Activated CD4-positive, alpha-beta T cell treated with anti-CD3 and anti-CD28 coated beads, Interleukin-10, Interleukin-2, amounts not matched to agents 100 ng/mL and 50 ng/mL, durations not matched to agents 16 hours and 8 hours (primary cell): ENCODE data around the gene GREB1.

Experiments used
- DNase-seq: peaks from one replicate; pipeline ENCODE4 v3.0.0-alpha.2; 2020

Gene GREB1

GRCh38 chr2:11581797-11582611, 48.2 kb downstream of the GREB1 start:
- no peak for DNase-seq

DNA sequence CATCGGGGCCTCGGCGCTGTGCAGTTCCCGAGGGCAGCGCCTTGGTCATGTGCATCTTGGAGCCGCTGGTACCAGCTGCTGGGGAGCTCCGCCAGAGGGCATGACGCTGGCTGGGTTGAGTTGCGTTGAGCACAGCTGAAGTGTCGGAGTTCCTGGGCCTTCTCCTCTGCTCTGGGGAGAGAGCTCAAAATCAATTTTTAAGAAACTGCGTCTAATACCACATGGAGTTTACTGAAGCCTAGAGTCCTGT, 48.7 kb downstream of the GREB1 start:
- DNase-seq: no peak

DNA sequence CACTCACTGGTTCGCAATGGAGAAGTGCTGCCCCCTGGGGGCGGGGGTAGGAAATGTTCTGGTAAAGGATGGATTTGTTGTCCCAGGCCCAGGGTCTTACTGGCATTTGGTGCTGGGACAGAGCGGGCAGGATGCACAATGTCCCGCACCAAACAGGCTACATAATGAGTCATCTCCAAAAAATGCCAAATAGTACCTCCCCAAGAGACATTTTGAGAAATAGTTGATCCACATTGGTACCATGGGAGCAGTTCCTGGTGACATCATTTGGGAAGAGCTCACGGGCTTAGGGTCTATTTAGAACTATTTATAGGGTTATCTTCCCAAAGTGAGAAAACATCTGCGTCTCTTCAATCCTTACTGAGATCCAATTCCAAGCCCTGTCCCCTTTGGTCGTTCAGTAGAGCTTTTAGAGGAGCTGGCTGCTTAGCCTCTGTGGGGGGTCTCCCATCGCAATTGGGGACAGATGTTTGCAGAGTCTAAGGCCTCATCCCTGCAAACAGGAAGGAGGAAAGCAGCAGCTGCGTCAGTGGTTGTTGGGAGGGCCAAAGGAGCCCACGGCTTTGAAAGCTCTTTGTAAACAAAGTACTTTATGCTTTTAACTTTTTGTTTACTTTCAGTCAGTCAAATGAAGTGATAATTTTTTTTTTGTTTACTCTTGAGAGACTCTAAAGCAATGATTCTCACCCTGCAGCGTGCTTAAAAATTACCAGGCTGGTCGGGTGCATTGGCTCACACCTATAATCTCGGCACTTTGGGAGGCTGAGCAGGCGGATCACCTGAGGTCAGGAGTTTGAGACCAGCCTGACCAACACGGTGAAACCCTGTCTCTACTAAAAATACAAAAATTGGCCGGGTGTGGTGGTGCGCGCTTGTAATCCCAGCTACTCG, 49.3 kb downstream of the GREB1 start:
- peak; percentile 73 for DNase-seq

GRCh38 chr2:11583840-11584524, 50.1 kb downstream of the GREB1 start:
- DNase-seq: peak; percentile 89

- no peak for DNase-seq
Observed at GRCh38 chr2:11584525-11585056, 50.7 kb downstream of the GREB1 start.

DNA sequence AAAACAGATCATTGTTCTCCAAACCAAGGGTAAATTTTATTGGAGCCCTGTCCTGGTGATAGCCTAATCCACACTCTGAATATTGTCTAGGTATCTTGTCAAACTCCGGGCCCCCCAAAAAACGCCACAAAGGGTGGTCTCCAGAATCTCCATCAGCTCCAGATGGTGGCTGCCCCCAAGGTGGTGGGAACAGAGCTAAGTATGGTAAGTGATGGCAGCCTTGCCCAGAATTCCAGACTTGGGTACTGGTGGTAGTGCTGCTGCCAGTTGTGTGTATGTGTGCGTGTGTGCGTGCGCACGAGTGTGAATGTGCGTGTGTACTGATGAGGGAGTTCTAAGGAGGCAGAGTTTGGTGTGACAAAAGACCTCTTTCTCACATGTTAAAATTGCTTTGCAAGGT, 51.2 kb downstream of the GREB1 start:
- DNase-seq: no peak

DNA sequence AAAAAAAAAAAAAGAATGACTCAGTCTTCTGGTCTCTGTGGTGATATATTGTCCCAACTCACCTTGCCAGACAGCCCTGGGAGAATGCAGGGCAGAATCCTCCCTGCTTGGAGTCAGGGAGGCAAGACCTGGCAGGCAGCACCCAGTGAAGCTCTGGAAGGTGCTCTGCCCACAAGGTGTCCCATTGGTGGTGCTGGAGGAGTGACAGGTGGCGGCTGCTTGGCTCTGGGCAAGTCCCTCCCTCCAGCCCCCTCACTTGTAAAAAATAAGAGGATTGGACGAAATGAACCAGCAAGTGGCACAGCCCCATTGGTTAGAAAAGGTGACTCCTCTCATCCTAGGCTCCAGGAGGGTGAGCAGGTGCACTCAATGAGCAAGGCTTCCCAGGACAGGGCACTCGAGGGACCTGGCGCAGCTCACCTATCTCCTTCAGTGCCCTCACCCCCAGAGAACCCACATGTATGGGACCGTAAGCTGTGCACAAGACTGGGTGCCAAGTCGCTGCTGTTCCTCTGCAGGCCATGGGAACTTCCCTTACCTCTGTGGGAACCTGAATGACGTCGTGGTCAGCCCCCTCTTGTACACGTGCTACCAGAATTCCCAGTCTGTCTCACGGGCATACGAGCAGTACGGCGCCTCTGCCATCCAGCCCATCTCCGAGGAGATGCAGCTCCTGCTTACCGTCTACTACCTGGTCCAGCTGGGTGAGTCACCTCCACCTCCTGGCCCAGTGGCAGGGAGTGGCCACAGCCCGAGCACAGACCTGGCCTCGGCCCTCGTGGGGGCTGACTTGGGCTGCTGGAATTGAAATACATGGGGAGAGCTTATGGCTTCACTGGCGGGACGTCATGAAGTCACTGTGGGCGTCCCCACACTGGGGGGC, 54.6 kb downstream of the GREB1 start:
- no peak for DNase-seq

GRCh38 chr2:11589316-11589940, 55.6 kb downstream of the GREB1 start:
- no peak for DNase-seq

DNA sequence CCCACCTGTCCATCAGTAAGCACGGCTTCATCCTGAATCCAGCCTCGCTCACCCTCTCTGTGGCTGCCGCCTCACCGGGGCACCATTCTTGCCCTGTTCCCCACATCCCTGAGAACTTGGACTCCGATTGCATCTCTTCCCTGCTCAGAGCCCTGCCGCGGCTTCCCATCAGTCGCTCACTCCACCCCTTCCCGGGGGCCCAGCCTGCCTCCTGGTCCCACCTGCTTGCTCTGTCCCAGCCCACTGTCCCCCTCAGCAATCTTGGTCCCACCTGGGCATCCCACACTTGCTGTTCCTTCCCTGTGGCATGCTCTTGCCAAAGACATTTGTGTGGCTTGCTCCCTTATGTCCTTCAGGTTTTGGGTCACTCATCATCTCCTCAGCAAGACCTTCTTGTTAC, 56.3 kb downstream of the GREB1 start:
- DNase-seq: no peak

GRCh38 chr2:11591091-11591490, 57.2 kb downstream of the GREB1 start:
- DNase-seq: no peak

- DNase-seq: no peak
Observed at GRCh38 chr2:11592671-11593574, 59.1 kb downstream of the GREB1 start.

GRCh38 chr2:11596801-11597200, 63.0 kb downstream of the GREB1 start:
- DNase-seq: no peak

DNA sequence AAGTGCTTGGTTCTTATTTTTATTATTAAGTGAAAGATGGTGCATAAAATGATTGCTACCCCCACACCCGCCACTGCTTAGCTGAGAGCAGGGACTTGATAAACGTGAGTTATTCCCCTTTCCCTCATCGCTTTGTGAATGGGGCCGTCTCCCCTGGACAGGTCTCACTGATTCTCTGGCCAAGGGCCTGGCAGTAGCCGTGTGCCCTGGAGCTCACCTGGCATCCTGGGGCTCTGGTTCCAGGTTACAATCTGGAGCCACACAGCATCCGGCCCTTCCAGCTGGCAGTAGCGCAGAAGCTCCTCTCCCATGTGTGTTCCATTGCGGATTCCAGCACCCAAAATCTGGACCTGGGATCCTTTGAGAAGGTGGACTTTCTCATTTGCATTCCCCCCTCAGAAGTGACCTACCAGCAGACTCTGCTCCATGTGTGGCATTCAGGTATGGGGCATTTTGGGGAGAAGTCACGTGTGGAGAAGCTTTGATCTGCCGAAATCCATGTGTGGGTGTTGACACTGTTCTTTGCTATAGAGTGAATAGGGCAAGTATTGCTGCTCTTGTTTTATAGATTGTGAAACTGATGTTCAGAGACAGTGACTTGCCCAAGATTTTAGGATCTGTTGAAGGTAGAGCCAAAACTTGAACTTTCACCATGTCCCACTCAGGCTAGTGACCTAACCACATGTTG, 63.8 kb downstream of the GREB1 start:
- DNase-seq: no peak

- DNase-seq: no peak
Observed at GRCh38 chr2:11598228-11598731, 64.4 kb downstream of the GREB1 start.

GRCh38 chr2:11602563-11603204, 68.8 kb downstream of the GREB1 start:
- no peak for DNase-seq

DNA sequence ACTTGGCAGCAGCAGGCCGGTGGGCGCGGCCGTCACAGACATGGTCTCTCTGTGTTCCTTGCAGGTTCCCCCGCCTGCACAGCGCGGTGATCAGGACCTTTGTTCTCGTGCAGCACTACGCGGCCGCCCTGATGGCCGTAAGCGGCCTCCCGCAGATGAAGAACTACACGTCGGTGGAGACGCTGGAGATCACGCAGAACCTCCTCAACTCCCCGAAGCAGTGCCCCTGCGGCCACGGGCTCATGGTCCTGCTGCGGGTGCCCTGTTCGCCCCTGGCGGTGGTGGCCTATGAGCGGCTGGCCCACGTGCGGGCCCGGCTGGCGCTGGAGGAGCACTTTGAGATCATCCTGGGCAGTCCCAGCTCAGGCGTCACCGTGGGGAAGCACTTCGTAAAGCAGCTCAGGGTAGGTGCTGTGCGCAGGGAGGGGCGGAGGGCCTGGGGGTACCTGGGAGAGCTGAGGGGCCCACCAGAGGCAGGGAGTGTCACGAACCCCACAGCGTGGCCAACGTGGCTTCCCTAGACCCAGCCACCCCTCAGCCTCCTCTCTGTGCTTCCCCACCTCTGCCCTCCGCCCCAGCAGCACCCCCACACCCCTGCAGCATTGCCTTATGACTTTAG, 76.9 kb downstream of the GREB1 start:
- no peak for DNase-seq

DNA sequence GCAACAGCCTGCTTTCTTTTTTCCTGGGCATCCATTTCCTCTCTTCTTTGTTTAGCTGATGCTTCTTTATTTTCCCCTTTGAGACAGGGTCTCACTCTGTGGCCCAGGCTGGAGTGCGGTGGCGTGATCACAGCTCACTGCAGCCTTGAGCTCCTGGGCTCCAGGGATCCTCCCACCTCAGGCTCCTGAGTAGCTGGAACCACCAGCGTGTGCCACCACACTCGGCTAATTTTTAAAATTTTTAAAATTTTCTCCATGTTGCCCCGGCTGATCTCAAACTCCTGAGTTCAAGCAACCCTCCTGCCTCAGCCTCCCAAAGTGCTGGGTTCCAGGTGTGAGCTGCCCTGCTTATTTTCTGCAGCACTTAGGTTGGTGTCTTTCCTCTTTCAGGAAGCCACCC, 77.4 kb downstream of the GREB1 start:
- no peak for DNase-seq

DNA sequence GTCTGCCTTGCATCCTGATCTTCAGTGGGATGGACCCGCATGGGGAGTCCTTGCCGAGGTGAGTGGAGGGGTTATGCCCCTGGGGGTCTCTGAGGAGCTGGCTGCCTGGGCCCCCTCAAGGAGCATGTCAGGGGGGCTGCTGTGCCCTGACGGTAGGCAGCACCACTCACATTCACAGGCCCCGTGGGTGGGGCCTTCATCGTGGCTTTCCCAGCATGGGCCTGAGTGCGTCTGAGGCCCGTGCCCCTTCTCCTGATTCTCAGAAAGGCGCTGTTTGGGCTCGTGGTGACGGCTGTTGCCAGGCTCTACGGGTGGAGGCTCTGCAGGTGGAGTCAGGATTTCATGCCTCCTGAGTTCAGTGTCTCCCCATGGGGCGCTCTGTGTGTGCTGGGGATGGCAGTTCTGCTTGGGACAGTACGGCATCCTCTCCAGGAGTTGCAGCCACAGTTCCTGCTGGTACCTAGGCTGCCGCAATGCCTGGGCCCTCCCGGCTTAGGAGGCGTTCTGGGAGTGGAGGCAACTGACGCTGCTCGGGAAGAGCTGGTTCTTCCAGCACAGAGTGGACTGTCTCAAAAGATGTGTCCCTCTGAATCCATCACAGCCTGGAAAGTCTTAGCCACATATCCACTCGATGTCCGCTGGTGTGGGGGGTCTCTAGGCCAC, 78.8 kb downstream of the GREB1 start:
- DNase-seq: no peak
